Adrenal gland (tissue), 12 donors: ENCODE measurements around the gene OBP2B. TPM values are rescaled to one million over a fixed set of nuclear protein-coding genes. Genes with fewer than 3 reads are reported as not detected.

Source experiments
- polyA plus RNA-seq, 3 donors: library from polyadenylated mRNA; stranded (reverse); fragments of 200-250 nt in 2 of 3; fragments of 350-450 nt in 1 of 3; fragmentation: Illumina TruSeq in 1 of 3; extraction: RNeasy Lipid Tissue Mini Kit (QIAGEN cat#74804) in 1 of 3; gene quantifications; one replicate each; pipeline ENCODE4 v1.2.3, GENCODE V29; 2013 to 2014
- total RNA-seq, 9 donors: library from RNA; depleted of rRNA in 4 of 9; stranded (reverse); fragments of >200 nt in 4 of 9; fragments of 120-200 nt in 1 of 9; fragmentation: NEBNext Ultra II Directional in 1 of 9; extraction: Animal tissue kit (Norgen Biotek cat#: 25700) in 1 of 9; gene quantifications; one replicate each; pipeline versions ENCODE4 v1.1.0 to v1.2.4, GENCODE V29; 2013 to 2023
- donor health status: healthy with polysubstance abuse.
- donor health status: Bipolar disorder and iron deficiency.
- donor health status: DM: yes; HTN: yes; CAD: no.
- donor health status: DM: no; HTN: no; CAD: no.
- donor health status: DM: no; HTN: no; CAD: no.
- donor health status: DM: yes; HTN: yes; CAD: no.

Gene OBP2B
- total and polyA plus RNA-seq, 12 donors, result 0.11 to 0.32 TPM; not detected in 10

Other genes starting within 250 kb of the OBP2B start
- under 1 TPM in 3 of 9 donors, not detected in 6; 0.14 to 0.78 (median 0.46) TPM for gene GFI1B, start 230.6 kb downstream of the OBP2B start, total RNA-seq
- gene GFI1B, start 230.6 kb downstream of the OBP2B start, polyA plus RNA-seq, result under 1 TPM in 1 of 3 donors, not detected in 2; 0.03 TPM
- gene GTF3C5, start 178.3 kb downstream of the OBP2B start, total RNA-seq, result 100 to 1,000 TPM in 1 of 9 donors, 10 to 100 TPM in 8; 43.9 to 111 (median 57.5) TPM
- gene GTF3C5, start 178.3 kb downstream of the OBP2B start, polyA plus RNA-seq, result 100 to 1,000 TPM in 1 of 3 donors, 10 to 100 TPM in 2; 51.2 to 139 (median 99.5) TPM
- gene CEL, start 147.3 kb downstream of the OBP2B start, total RNA-seq, result 1 to 10 TPM in 6 of 9 donors, under 1 TPM in 2, not detected in 1; 0.28 to 6.1 (median 1.9) TPM
- 1 to 10 TPM in 2 of 3 donors, under 1 TPM in 1; 0.27 to 2.7 (median 2.4) TPM for gene CEL, start 147.3 kb downstream of the OBP2B start, polyA plus RNA-seq
- 100 to 1,000 TPM in 1 of 9 donors, 10 to 100 TPM in 8; 35.0 to 104 (median 56.2) TPM for gene RALGDS, start 88.0 kb downstream of the OBP2B start, total RNA-seq
- gene RALGDS, start 88.0 kb downstream of the OBP2B start, polyA plus RNA-seq, result 100 to 1,000 TPM in 1 of 3 donors, 10 to 100 TPM in 2; 21.3 to 170 (median 97.8) TPM
- gene GBGT1, start 45.3 kb downstream of the OBP2B start, total RNA-seq, result 10 to 100 TPM in 8 of 9 donors, 1 to 10 TPM in 1; 3.5 to 67.5 (median 39.4) TPM
- gene GBGT1, start 45.3 kb downstream of the OBP2B start, polyA plus RNA-seq, result 10 to 100 TPM in 2 of 3 donors, 1 to 10 TPM in 1; 6.7 to 29.0 (median 18.9) TPM
- gene ABO, start 66.0 kb upstream of the OBP2B start, total RNA-seq, result 10 to 100 TPM in 7 of 9 donors, 1 to 10 TPM in 2; 2.9 to 43.1 (median 18.7) TPM
- gene ABO, start 66.0 kb upstream of the OBP2B start, polyA plus RNA-seq, result 10 to 100 TPM in 2 of 3 donors, 1 to 10 TPM in 1; 9.9 to 20.8 (median 18.5) TPM
- gene SURF6, start 126.9 kb upstream of the OBP2B start, total RNA-seq, result 10 to 100 TPM in 8 of 9 donors, 1 to 10 TPM in 1; 6.2 to 42.2 (median 23.0) TPM
- 10 to 100 TPM; 18.7 to 36.4 (median 23.4) TPM for gene SURF6, start 126.9 kb upstream of the OBP2B start, polyA plus RNA-seq
- gene MED22, start 138.9 kb upstream of the OBP2B start, total RNA-seq, result 10 to 100 TPM; 13.2 to 38.0 (median 33.8) TPM
- 10 to 100 TPM; 11.4 to 21.3 (median 17.8) TPM for gene MED22, start 138.9 kb upstream of the OBP2B start, polyA plus RNA-seq
- gene RPL7A, start 139.0 kb upstream of the OBP2B start, total RNA-seq, result 1,000 to 10,000 TPM; 1,947 to 3,128 (median 2,349) TPM
- gene RPL7A, start 139.0 kb upstream of the OBP2B start, polyA plus RNA-seq, result 1,000 to 10,000 TPM; 1,875 to 3,598 (median 2,830) TPM
- gene SURF1, start 147.2 kb upstream of the OBP2B start, total RNA-seq, result 100 to 1,000 TPM in 1 of 9 donors, 10 to 100 TPM in 8; 50.9 to 111 (median 71.5) TPM
- 10 to 100 TPM; 55.7 to 96.3 (median 79.9) TPM for gene SURF1, start 147.2 kb upstream of the OBP2B start, polyA plus RNA-seq
- gene SURF2, start 147.3 kb upstream of the OBP2B start, total RNA-seq, result 10 to 100 TPM; 13.4 to 29.2 (median 20.8) TPM
- gene SURF2, start 147.3 kb upstream of the OBP2B start, polyA plus RNA-seq, result 10 to 100 TPM; 19.9 to 53.0 (median 41.4) TPM
- 100 to 1,000 TPM; 157 to 340 (median 183) TPM for gene SURF4, start 166.8 kb upstream of the OBP2B start, total RNA-seq
- gene SURF4, start 166.8 kb upstream of the OBP2B start, polyA plus RNA-seq, result 100 to 1,000 TPM in 1 of 3 donors, 10 to 100 TPM in 2; 43.4 to 285 (median 53.4) TPM
- 1 to 10 TPM in 6 of 9 donors, under 1 TPM in 1, not detected in 2; 0.71 to 6.0 (median 1.8) TPM for gene STKLD1, start 167.1 kb upstream of the OBP2B start, total RNA-seq
- gene STKLD1, start 167.1 kb upstream of the OBP2B start, polyA plus RNA-seq, result 1 to 10 TPM; 2.4 to 5.2 (median 4.8) TPM
- gene REXO4, start 208.8 kb upstream of the OBP2B start, total RNA-seq, result 10 to 100 TPM; 18.9 to 27.6 (median 23.0) TPM
- gene REXO4, start 208.8 kb upstream of the OBP2B start, polyA plus RNA-seq, result 10 to 100 TPM; 19.4 to 24.2 (median 20.5) TPM
- gene ADAMTS13, start 213.1 kb upstream of the OBP2B start, total RNA-seq, result 1 to 10 TPM in 6 of 9 donors, under 1 TPM in 3; 0.30 to 8.7 (median 1.8) TPM
- gene ADAMTS13, start 213.1 kb upstream of the OBP2B start, polyA plus RNA-seq, result 10 to 100 TPM in 2 of 3 donors, under 1 TPM in 1; 0.15 to 19.9 (median 13.4) TPM